Epidermal melanocyte (primary cell): ENCODE data around the gene TMEM175.

ENCODE experiments used
- DNase-seq: peaks from one replicate; pipeline ENCODE4 v3.0.0; 2011; ENCODE audit warnings: low spot score; ENCODE audit not compliant: insufficient read length

The TMEM175 gene

GRCh38 chr4:946517-947471, 14.5 kb downstream of the TMEM175 start:
- DNase-seq: no peak

DNA sequence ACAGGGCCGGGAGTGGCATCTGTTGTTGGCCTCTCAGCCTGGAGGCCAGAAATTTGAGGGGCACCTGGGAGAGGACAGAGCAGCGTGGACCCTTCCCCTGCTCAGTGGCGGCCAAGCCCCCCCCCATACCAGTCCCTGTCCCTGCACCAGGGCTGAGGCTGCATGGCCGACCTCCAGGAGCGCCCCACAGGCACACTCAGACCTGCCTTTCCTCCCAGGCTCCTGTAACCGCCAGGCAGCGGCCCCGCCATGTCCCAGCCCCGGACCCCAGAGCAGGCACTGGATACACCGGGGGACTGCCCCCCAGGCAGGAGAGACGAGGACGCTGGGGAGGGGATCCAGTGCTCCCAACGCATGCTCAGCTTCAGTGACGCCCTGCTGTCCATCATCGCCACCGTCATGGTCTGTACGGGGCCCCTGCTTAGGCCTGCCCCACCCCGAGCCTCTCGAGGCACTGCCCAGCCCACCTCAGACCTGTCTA, 15.3 kb downstream of the TMEM175 start:
- DNase-seq: no peak

DNA sequence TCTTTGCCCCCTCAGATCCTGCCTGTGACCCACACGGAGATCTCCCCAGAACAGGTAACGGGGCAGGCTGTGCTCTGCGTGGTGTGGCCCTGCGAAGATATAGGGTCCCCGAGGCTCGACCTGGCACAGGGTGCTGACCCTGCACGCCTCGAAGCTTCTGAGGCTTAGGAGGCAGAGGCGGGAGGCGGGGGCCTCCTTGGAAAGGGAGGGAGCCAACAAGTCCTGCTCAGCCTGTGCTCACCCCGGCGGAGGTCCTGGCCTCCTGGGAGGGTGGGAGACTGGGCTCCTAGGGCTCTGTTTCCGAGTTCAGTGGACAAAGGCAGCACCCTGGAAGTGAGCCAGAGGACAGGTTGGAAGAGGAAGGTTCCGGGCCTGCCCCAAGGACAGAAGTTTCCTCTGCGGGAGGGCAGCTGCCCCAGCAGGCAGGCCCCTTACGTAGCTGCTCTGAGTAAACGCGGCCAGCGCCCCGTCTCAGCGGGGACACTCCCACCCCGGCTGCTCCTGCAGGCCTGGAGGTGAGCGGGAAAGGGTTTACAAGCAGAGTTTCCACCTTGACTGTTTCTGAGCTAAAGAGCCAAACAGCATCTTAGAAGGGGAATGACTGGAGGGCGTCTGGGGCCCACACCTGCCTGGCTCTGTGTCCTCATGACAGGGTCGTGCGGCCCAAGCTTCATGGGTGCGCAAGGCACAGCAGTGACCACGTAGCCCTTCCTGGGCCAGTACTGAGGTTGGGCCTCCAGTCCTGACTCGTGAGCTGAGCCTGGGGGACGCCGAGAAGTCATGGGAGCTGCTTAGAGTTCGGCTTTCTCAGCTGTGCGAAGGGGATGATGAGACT, 16.1 kb downstream of the TMEM175 start:
- no peak for DNase-seq

DNA sequence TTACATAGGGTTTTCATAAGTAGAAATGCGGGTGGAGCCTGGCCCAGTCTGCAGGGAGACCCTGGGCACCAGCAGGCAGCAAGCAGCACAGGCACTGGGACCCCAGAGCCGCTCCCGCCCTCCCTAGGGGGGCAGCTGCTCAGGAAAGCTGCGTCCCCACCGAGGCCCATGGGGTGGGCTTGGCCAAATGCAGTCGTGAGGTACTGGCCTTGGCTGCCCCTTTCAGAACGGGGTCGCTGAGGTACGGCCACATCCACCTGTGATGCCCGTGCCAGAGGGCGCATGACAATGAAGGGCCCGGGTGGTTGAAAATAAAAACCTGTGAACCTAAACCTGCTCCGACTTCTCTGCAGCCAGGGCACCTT, 16.7 kb downstream of the TMEM175 start:
- no peak for DNase-seq

DNA sequence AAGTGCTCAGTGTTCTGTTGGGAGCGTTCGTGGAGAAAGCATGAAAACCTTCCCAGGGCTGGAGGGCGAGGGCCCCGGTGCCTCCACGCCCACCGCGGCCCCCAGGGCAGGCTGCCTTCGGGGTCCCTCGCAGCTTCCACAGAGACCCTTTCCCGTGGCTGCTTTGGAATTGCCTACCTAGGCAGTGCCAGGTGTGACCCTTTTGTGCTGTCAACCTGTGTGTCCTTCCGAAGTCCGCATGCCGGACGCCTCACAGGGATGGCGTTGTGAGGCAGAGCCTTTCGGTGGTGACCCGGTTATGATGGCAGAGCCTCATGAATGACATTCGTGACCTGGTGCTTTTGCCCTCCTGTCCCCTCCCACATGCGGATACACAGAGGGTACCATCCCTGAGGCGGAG, 17.4 kb downstream of the TMEM175 start:
- DNase-seq: no peak

DNA sequence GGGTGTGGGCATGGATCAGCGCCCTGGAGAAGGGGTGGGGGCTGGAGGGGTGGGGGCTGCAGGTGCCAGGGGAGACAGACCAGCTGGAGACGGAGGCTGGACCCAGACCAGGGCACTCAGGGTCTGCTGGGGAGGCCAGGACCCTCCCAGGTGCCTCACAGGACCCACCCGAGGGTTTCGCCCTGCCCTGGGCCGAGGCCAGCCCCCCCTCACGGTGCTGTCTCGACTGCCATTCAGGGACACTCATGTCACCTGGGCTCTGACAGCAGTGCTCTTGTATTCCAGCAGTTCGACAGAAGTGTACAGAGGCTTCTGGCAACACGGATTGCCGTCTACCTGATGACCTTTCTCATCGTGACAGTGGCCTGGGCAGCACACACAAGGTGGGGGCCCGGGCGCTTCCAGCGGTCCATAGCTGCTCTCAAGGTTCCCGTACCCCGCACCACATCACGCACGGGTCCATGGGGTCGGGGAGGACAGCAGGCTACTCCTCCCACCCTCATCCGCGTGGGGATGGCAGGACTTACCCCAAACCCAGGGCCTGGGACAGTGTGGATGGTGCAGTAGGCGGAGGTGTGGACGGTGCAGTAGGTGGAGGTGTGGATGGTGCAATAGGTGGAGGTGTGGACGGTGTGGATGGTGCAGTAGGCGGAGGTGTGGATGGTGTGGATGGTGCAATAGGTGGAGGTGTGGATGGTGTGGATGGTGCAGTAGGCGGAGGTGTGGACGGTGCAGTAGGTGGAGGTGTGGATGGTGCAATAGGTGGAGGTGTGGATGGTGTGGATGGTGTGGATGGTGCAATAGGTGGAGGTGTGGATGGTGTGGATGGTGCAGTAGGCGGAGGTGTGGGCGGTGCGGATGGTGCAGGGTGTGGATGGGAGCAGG, 18.1 kb downstream of the TMEM175 start:
- DNase-seq: no peak

GRCh38 chr4:951186-951585, 18.9 kb downstream of the TMEM175 start:
- no peak for DNase-seq

- no peak for DNase-seq
These were observed 19.6 kb downstream of the TMEM175 start for GRCh38 chr4:951594-952468.

DNA sequence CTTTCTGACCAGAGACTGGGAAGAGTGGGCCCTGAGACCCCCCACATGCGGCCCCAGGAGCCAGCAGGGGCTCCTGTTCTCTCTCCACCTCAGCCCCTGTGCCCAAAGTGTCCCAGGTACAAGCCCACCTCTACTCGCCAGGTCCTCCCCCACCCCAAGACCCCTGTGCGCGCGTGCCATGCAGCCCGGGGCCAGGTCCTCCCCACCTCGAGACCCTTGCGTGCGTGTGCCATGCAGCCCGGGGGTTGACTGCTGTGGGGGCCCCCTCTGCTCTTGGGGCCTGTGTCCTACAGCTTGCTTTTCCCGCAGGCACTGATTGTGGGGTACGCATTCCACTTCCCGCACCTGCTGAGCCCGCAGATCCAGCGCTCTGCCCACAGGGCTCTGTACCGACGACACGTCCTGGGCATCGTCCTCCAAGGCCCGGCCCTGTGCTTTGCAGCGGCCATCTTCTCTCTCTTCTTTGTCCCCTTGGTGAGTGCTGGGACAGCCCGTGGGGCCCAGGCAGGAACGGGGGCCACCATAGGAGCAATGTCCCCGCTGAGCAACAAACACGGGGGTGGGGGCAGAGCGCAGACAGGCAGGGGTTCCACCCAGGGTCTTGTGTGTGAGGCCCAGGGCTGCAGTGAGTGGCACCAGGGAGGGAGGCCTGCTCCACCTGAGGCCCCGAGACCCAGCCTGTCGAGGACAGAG, 20.8 kb downstream of the TMEM175 start:
- DNase-seq: no peak

- no peak for DNase-seq
These were observed 21.3 kb downstream of the TMEM175 start for GRCh38 chr4:953574-953915.

DNA sequence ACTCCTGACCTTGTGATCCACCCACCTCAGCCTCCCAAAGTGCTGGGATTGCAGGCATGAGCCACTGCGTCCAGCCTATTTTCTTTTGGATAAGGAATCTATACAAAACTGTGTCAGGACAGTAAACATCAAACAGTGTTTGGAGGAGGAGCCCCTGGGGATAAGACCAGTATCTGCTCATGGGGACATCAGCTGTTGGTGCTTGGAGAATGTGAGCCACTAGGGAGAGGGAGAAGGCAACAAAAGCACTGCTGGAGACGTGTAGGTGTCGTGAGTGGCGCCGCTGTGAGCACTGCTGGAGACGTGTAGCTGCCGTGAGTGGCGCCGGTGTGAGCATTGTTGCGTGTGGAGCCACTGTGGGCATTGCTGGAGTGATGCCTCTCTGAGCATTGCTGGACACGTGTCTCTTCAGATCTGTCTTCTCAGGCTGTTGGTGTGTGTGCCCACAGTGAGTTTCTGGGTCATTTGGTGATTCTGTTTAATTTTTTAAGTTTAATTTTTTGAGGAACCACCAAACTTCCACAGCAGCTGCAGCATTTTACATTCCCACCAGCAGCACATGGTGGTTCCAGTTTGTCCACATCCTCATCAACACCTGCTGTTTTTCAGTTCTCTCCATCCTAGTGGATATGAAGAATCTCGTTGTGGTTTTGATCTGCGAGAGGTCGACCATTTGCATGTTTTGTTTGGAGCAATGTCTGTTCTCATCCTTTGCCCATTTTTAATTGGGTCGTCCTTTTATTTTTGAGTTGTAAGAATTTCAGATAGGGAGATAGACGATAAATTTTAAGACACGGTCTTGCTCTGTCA, 22.2 kb downstream of the TMEM175 start:
- no peak for DNase-seq

- no peak for DNase-seq
These were observed 23.1 kb downstream of the TMEM175 start for GRCh38 chr4:955161-955921.

DNA sequence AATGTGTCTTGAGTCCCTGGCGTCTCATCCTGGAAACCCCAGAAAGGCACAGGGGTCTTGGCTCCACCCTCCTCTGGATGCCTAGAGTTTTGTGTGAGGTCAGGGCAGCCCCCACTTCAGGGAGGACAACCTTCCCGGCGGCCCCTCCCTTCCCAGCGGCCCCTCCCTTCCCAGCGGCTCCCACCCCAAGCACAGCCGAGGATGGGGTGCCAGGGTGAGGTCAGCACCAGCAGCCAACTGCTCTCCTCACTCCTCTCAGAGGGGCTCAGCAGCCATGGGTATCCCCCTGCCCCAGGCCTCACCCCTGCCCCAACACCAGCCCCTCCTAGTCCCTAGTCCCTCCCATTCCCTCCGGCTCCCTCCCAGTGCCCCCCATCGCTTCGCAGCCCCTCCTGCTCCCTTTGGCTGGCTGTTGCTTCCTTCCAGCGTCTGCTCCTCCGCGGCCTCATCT, 23.7 kb downstream of the TMEM175 start:
- no peak for DNase-seq

- no peak for DNase-seq
These were observed 24.4 kb downstream of the TMEM175 start for GRCh38 chr4:956531-957230.

DNA sequence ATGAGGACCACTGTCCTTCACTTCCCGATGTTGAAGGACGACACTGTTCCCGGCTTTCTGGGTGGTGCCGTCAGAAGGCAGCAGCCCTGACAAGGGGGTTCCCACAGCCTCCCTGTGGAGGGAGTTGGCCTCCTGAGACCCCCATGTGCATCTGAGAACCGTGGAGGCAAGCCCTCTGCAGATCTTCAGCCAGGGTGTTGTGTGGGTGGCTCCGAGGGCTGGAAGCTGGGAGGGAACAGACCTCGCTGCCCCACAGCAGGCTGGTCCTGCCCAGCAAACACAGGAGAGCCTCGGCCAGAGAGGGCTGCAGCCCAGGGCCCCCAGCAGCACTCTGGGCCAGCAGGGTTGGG, 24.9 kb downstream of the TMEM175 start:
- DNase-seq: no peak

GRCh38 chr4:957581-958313, 25.5 kb downstream of the TMEM175 start:
- DNase-seq: no peak

GRCh38 chr4:958314-958665, 26.0 kb downstream of the TMEM175 start:
- DNase-seq: no peak
